Osteocyte (in vitro differentiated cells): ENCODE data around the gene BAHCC1. TPM values are rescaled to one million over a fixed set of nuclear protein-coding genes. Genes with fewer than 3 reads are reported as not detected.

ENCODE experiments used
- DNase-seq: peaks from one replicate; pipeline ENCODE4 v3.0.0; 2021; ENCODE audit warnings: mixed read lengths; ENCODE audit not compliant: unreplicated experiment; ENCODE audit errors: extremely low spot score
- H3K27ac Mint-ChIP-seq: one replicate; pipeline ENCODE4 v1.8.0; 2021; ENCODE audit warnings: mild to moderate bottlenecking, mixed read lengths; ENCODE audit not compliant: unreplicated experiment
- H3K27me3 Mint-ChIP-seq: one replicate; pipeline ENCODE4 v1.8.0; 2021; ENCODE audit warnings: mixed read lengths; ENCODE audit not compliant: unreplicated experiment
- H3K36me3 Mint-ChIP-seq: one replicate; pipeline ENCODE4 v1.8.0; 2021; ENCODE audit warnings: mixed read lengths; ENCODE audit not compliant: unreplicated experiment
- H3K4me1 Mint-ChIP-seq: one replicate; pipeline ENCODE4 v1.8.0; 2021; ENCODE audit warnings: mixed read lengths; ENCODE audit not compliant: unreplicated experiment
- H3K4me3 Mint-ChIP-seq: one replicate; pipeline ENCODE4 v1.8.0; 2021; ENCODE audit warnings: mild to moderate bottlenecking, moderate library complexity, mixed read lengths; ENCODE audit not compliant: unreplicated experiment
- H3K9me3 Mint-ChIP-seq: one replicate; pipeline ENCODE4 v1.8.0; 2021; ENCODE audit warnings: mixed read lengths; ENCODE audit not compliant: unreplicated experiment
- total RNA-seq: library from RNA; stranded (reverse); gene quantifications from 2 replicates; pipeline ENCODE4 v1.2.1, GENCODE V29; 2021
- TF ChIP-seq, protein P1 (sequence below): fragments of 200-600 bp; sonication (generic); IDR thresholded peaks from 2 replicates; pipeline ENCODE4 v1.5.0; 2021; ENCODE audit warnings: antibody characterized with exemption, mild to moderate bottlenecking, moderate library complexity

The BAHCC1 gene
- total RNA-seq, 1 donor from 2014 or later: 55.7 TPM

GRCh38 chr17:81456798-81457197 lies 61.5 kb downstream of the BAHCC1 start:
- H3K27ac Mint-ChIP-seq: no peak overlapping the region
- TF ChIP-seq, protein P1, sequence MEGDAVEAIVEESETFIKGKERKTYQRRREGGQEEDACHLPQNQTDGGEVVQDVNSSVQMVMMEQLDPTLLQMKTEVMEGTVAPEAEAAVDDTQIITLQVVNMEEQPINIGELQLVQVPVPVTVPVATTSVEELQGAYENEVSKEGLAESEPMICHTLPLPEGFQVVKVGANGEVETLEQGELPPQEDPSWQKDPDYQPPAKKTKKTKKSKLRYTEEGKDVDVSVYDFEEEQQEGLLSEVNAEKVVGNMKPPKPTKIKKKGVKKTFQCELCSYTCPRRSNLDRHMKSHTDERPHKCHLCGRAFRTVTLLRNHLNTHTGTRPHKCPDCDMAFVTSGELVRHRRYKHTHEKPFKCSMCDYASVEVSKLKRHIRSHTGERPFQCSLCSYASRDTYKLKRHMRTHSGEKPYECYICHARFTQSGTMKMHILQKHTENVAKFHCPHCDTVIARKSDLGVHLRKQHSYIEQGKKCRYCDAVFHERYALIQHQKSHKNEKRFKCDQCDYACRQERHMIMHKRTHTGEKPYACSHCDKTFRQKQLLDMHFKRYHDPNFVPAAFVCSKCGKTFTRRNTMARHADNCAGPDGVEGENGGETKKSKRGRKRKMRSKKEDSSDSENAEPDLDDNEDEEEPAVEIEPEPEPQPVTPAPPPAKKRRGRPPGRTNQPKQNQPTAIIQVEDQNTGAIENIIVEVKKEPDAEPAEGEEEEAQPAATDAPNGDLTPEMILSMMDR: no peak

DNA sequence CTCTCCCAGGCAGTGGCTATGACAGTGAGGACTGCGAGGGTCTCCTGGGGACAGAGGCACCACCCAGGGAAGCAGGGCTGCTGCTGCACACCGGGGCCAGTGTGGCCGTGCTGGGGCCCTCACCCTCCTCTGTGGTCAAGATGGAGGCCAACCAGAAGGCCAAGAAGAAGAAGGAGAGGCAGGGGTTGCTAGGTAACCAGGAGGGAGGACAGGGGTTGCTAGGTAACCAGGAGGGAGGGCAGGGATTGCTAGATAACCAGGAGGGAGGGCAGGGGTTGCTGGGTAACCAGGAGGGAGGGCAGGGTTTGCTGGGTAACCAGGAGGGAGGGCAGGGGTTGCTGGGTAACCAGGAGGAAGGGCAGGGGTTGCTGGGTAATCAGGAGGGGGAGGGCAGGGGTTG lies 62.1 kb downstream of the BAHCC1 start:
- Mint-ChIP-seq H3K27me3 (no peaks in the 10 kb centered on the region), H3K9me3 (no peaks in the 10 kb centered on the region), H3K36me3 (peaks cover 3% of the 10 kb centered on the region), H3K4me1 (peaks cover 14% of the 10 kb centered on the region), H3K4me3 (no peak overlapping the region), H3K27ac (no peak overlapping the region)
- TF ChIP-seq, protein P1: no peak
- DNase-seq: no peak

More at GRCh38 chr17:81456798-81457197, 61.5 kb downstream of the BAHCC1 start:
- no peaks in the 10 kb centered on the region for H3K9me3 Mint-ChIP-seq
- peaks cover 14% of the 10 kb centered on the region for H3K4me1 Mint-ChIP-seq
- no peak for DNase-seq
- H3K27me3 Mint-ChIP-seq: no peaks in the 10 kb centered on the region
- peaks cover 1% of the 10 kb centered on the region for H3K36me3 Mint-ChIP-seq
- no peak overlapping the region for H3K4me3 Mint-ChIP-seq

DNA sequence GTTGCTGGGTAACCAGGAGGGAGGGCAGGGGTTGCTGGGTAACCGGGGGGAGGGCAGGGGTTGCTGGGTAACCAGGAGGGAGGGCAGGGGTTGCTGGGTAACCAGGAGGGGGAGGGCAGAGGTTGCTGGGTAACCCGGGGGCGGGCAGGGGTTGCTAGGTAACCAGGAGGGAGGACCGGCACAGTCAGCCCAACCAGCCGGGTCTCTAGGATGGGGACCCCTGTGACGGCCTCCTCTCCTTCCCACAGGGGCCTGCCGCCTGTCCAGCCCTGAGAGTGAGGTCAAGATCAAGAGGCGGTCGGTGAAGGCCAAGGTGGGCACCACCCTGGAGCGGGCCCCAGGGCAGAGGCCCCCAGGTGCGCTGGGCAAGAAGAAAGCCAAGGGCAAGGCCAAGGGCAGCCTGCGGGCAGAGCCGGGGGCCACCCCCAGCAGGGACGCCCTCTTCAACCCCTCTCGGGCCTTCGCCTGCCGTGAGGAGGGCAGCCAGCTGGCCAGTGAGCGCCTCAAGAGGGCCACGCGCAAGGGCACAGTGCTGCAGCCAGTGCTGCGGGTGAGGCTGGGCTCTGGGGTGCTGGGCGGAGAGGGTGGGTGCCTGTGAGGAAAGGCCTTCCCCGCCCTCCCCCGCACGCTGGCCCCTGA lies 62.8 kb downstream of the BAHCC1 start:
- no peak for DNase-seq
- no peaks in the 10 kb centered on the region for H3K9me3 Mint-ChIP-seq
- H3K4me3 Mint-ChIP-seq: no peak overlapping the region
- H3K27ac Mint-ChIP-seq: no peak overlapping the region
- peaks cover 14% of the 10 kb centered on the region for H3K4me1 Mint-ChIP-seq
- H3K27me3 Mint-ChIP-seq: no peaks in the 10 kb centered on the region
- TF ChIP-seq, protein P1: no peak
- peaks cover 3% of the 10 kb centered on the region for H3K36me3 Mint-ChIP-seq

DNA sequence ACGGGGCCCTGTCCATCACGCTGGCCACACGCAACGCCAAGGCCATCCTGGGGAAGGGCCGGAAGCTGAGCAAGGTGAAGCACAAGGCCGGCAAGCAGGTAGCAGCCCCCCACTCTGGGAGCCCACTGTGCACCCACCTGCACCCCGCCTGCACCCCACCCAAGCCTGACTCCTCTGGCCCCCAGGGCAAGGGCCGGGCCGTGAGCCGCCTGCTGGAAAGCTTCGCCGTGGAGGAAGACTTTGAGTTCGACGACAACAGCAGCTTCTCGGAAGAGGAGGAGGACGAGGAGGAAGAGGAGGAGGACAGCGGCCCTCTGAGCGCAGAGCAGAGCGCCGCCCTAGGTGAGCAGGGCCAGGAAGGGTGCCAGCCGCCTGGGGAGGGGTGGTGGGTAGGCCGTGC lies 63.4 kb downstream of the BAHCC1 start:
- Mint-ChIP-seq H3K4me3 (no peak overlapping the region), H3K9me3 (no peaks in the 10 kb centered on the region), H3K27ac (no peak overlapping the region), H3K36me3 (peaks cover 5% of the 10 kb centered on the region), H3K27me3 (no peaks in the 10 kb centered on the region), H3K4me1 (peaks cover 14% of the 10 kb centered on the region)
- TF ChIP-seq, protein P1: no peak
- no peak for DNase-seq

GRCh38 chr17:81459224-81459623 lies 64.0 kb downstream of the BAHCC1 start:
- TF ChIP-seq, protein P1: no peak
- Mint-ChIP-seq H3K27ac (no peak overlapping the region), H3K4me3 (no peak overlapping the region), H3K27me3 (no peaks in the 10 kb centered on the region), H3K9me3 (no peaks in the 10 kb centered on the region), H3K4me1 (peaks cover 14% of the 10 kb centered on the region), H3K36me3 (peaks cover 8% of the 10 kb centered on the region)
- DNase-seq: no peak
